Stimulated activated CD8-positive, alpha-beta memory T cell treated with anti-CD3 and anti-CD28 coated beads, Interleukin-15, amount 100 ng/mL, for 24 hours (primary cell): Measurements from ENCODE around the gene RPS8.
A peak's percentile ranks its signal among the peaks of the same experiment; 100 is the strongest.
"Not testable (repeated sequence)": the region's sequence is repeated elsewhere in the genome, so short reads cannot be mapped to it uniquely, and the experiment has no call there.

Source experiments
- DNase-seq: peaks from one replicate; pipeline ENCODE4 v3.0.0-alpha.2; 2020; ENCODE audit warnings: low read depth

Gene RPS8

GRCh38 chr1:44780583-44781121 is 5.3 kb downstream of the RPS8 start:
- DNase-seq, result no peak

- no peak for DNase-seq
These were observed 8.4 kb downstream of the RPS8 start for GRCh38 chr1:44783697-44784093.

GRCh38 chr1:44784094-44785028 is 9.0 kb downstream of the RPS8 start:
- no peak for DNase-seq

GRCh38 chr1:44785029-44785380 is 9.7 kb downstream of the RPS8 start:
- no peak for DNase-seq

- DNase-seq, result no peak
These were observed 10.3 kb downstream of the RPS8 start for GRCh38 chr1:44785501-44786137.

- no peak for DNase-seq
These were observed 10.9 kb downstream of the RPS8 start for GRCh38 chr1:44786138-44786840.

- DNase-seq, result no peak
These were observed 11.6 kb downstream of the RPS8 start for GRCh38 chr1:44786841-44787426.

- DNase-seq, result no peak
These were observed 12.2 kb downstream of the RPS8 start for GRCh38 chr1:44787506-44787905.

GRCh38 chr1:44788120-44788860 is 12.9 kb downstream of the RPS8 start, which contains the start of gene BEST4:
TSS of gene BEST4 (minus strand) at chr1:44788170. CDS start at chr1:44787705, 465 bp downstream.
- no peak for DNase-seq

- no peak for DNase-seq
These were observed 15.8 kb downstream of the RPS8 start for GRCh38 chr1:44790968-44791801.

GRCh38 chr1:44792736-44793502 is 17.6 kb downstream of the RPS8 start:
- no peak for DNase-seq

- not testable (repeated sequence) for DNase-seq
These were observed 22.5 kb downstream of the RPS8 start for GRCh38 chr1:44797886-44798285.

- DNase-seq, result no peak
These were observed 23.4 kb downstream of the RPS8 start for GRCh38 chr1:44798481-44799365.

- peak; percentile 87 for DNase-seq
These were observed 24.6 kb downstream of the RPS8 start, which contains the start of gene PLK3 for GRCh38 chr1:44799770-44800584. TSS of gene PLK3 (plus strand) at chr1:44800377. CDS start at chr1:44800464, 87 bp downstream.

GRCh38 chr1:44801491-44802305 is 26.4 kb downstream of the RPS8 start:
- no peak for DNase-seq

GRCh38 chr1:44802306-44803061 is 27.1 kb downstream of the RPS8 start:
- DNase-seq, result no peak
